ENCODE results near the gene PSMB5. TPM values are rescaled to one million over a fixed set of nuclear protein-coding genes. Genes with fewer than 3 reads are reported as not detected.

PSMB5 gene
- total and polyA plus RNA-seq, 4 donors = 74.0 to 152 (median 95.4) TPM

DNA sequence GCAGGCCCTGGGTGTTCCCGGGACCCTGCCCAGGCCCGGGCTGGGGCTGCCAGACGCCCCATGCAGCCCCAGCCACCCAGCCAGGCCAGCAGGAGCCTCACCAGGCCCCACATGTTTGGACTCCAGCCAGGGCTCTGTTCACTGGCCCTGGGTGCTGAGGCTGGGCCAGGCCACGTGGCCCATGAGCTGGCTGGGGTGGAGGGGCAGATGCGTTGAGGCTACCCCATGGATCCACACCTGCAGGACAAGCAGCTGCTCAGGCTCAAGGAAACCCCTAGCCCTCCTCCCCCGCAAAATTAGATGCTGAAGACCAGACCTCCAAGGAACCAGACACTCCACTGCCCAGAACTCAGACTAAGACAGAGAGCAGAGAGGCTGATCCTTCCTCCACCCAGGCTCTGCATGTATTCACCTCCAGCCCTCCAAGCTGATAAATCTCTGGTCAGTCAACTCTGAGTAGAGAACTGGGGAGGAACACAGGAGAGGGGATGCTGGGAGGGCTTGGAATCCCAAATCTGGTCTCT lies 21.0 kb upstream of the PSMB5 start:
- H3K4me3 ChIP-seq (ENCODE audit: low read depth in 1 of 3, low read length in 3 of 3) = no peak overlapping the region
- peaks cover 7 to 16% (median 9%) of the 10 kb centered on the region in 4 donors for H3K36me3 ChIP-seq (ENCODE audit: control insufficient read depth in 4 of 4, insufficient read depth in 3 of 4, low read depth in 1 of 4, low read length in 3 of 4)
- H3K9me3 ChIP-seq (ENCODE audit: control insufficient read depth in 4 of 4, low read length in 3 of 4) = no peaks in the 10 kb centered on the region
- peaks cover 4 to 15% (median 13%) of the 10 kb centered on the region in 4 donors for H3K4me1 ChIP-seq (ENCODE audit: control insufficient read depth in 4 of 4, insufficient read depth in 4 of 4, low read length in 3 of 4)
- no peak overlapping the region for H3K9ac ChIP-seq (ENCODE audit: low read depth in 1 of 2, low read length in 2 of 2)
- no peak overlapping the region for H3K27ac ChIP-seq (ENCODE audit: low read depth in 1 of 2, low read length in 2 of 2)
- no peak for DNase-seq (ENCODE audit: low spot score)
- WGBS = 80% methylated on average over 6 of the region's 6 CpGs
- H3K27me3 ChIP-seq (ENCODE audit: control insufficient read depth in 4 of 4, insufficient read depth in 4 of 4, low read length in 3 of 4) = no peaks in the 10 kb centered on the region
- TF ChIP-seq, protein P1, sequence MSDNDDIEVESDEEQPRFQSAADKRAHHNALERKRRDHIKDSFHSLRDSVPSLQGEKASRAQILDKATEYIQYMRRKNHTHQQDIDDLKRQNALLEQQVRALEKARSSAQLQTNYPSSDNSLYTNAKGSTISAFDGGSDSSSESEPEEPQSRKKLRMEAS (IDR thresholded peaks at IDR 0.05) = no peak
- no peak for TF ChIP-seq FOXA1 (IDR thresholded peaks at IDR 0.05)
- no peak for TF ChIP-seq RAD21 (IDR thresholded peaks at IDR 0.05)
- no peak for TF ChIP-seq SP1 (IDR thresholded peaks at IDR 0.05)
- TF ChIP-seq, protein P2, sequence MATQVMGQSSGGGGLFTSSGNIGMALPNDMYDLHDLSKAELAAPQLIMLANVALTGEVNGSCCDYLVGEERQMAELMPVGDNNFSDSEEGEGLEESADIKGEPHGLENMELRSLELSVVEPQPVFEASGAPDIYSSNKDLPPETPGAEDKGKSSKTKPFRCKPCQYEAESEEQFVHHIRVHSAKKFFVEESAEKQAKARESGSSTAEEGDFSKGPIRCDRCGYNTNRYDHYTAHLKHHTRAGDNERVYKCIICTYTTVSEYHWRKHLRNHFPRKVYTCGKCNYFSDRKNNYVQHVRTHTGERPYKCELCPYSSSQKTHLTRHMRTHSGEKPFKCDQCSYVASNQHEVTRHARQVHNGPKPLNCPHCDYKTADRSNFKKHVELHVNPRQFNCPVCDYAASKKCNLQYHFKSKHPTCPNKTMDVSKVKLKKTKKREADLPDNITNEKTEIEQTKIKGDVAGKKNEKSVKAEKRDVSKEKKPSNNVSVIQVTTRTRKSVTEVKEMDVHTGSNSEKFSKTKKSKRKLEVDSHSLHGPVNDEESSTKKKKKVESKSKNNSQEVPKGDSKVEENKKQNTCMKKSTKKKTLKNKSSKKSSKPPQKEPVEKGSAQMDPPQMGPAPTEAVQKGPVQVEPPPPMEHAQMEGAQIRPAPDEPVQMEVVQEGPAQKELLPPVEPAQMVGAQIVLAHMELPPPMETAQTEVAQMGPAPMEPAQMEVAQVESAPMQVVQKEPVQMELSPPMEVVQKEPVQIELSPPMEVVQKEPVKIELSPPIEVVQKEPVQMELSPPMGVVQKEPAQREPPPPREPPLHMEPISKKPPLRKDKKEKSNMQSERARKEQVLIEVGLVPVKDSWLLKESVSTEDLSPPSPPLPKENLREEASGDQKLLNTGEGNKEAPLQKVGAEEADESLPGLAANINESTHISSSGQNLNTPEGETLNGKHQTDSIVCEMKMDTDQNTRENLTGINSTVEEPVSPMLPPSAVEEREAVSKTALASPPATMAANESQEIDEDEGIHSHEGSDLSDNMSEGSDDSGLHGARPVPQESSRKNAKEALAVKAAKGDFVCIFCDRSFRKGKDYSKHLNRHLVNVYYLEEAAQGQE (IDR thresholded peaks at IDR 0.05) = no peak
- no peak for TF ChIP-seq HNF4A (conservative IDR thresholded peaks at IDR 0.05)
- TF ChIP-seq GABPA (IDR thresholded peaks at IDR 0.05 in 1 of 2, conservative IDR thresholded peaks at IDR 0.05 in 1 of 2) = no peak
- TF ChIP-seq HNF4G (IDR thresholded peaks at IDR 0.05) = no peak
- no peak for TF ChIP-seq YY1 (IDR thresholded peaks at IDR 0.05)
- no peak for TF ChIP-seq FOXA2 (IDR thresholded peaks at IDR 0.05)
- TF ChIP-seq JUND (IDR thresholded peaks at IDR 0.05) = no peak
- no peak for TF ChIP-seq NR2F2 (IDR thresholded peaks at IDR 0.05)
- TF ChIP-seq RXRA (IDR thresholded peaks at IDR 0.05) = no peak
- TF ChIP-seq, protein P3, sequence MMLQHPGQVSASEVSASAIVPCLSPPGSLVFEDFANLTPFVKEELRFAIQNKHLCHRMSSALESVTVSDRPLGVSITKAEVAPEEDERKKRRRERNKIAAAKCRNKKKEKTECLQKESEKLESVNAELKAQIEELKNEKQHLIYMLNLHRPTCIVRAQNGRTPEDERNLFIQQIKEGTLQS (IDR thresholded peaks at IDR 0.05) = no peak
- TF ChIP-seq, protein P4, sequence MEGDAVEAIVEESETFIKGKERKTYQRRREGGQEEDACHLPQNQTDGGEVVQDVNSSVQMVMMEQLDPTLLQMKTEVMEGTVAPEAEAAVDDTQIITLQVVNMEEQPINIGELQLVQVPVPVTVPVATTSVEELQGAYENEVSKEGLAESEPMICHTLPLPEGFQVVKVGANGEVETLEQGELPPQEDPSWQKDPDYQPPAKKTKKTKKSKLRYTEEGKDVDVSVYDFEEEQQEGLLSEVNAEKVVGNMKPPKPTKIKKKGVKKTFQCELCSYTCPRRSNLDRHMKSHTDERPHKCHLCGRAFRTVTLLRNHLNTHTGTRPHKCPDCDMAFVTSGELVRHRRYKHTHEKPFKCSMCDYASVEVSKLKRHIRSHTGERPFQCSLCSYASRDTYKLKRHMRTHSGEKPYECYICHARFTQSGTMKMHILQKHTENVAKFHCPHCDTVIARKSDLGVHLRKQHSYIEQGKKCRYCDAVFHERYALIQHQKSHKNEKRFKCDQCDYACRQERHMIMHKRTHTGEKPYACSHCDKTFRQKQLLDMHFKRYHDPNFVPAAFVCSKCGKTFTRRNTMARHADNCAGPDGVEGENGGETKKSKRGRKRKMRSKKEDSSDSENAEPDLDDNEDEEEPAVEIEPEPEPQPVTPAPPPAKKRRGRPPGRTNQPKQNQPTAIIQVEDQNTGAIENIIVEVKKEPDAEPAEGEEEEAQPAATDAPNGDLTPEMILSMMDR (IDR thresholded peaks at IDR 0.05; ENCODE audit: low read depth, low read length, missing input control) = no peak

DNA sequence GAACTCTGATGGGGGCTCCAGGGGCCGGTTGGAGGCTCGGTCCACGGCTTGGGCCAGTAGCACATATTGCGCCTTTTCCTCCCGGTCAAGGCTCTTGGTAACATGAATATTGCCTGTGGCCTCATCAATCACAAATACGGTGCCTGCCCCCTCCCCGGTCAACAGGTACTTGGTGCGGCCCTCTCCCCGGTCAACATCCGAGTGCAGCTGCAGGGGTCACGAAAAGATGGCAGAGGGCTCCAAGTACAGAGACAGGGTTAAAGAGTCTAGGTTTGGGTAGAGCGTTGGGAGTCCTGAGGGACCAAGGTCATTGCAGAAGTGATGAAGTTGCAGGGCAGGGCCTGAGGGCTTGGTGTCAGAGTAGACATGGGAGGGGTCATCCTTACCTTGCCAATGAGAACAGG lies 20.4 kb upstream of the PSMB5 start:
- peaks cover 4 to 15% (median 13%) of the 10 kb centered on the region in 4 donors for H3K4me1 ChIP-seq (ENCODE audit: control insufficient read depth in 4 of 4, insufficient read depth in 4 of 4, low read length in 3 of 4)
- TF ChIP-seq RAD21 (IDR thresholded peaks at IDR 0.05) = no peak
- no peak for TF ChIP-seq HNF4G (IDR thresholded peaks at IDR 0.05)
- TF ChIP-seq HNF4A (conservative IDR thresholded peaks at IDR 0.05) = no peak
- TF ChIP-seq, protein P2 (IDR thresholded peaks at IDR 0.05) = no peak
- no peak for TF ChIP-seq SP1 (IDR thresholded peaks at IDR 0.05)
- no peak for TF ChIP-seq FOXA1 (IDR thresholded peaks at IDR 0.05)
- no peak for TF ChIP-seq YY1 (IDR thresholded peaks at IDR 0.05)
- TF ChIP-seq RXRA (IDR thresholded peaks at IDR 0.05) = no peak
- TF ChIP-seq, protein P3 (IDR thresholded peaks at IDR 0.05) = no peak
- TF ChIP-seq, protein P5, sequence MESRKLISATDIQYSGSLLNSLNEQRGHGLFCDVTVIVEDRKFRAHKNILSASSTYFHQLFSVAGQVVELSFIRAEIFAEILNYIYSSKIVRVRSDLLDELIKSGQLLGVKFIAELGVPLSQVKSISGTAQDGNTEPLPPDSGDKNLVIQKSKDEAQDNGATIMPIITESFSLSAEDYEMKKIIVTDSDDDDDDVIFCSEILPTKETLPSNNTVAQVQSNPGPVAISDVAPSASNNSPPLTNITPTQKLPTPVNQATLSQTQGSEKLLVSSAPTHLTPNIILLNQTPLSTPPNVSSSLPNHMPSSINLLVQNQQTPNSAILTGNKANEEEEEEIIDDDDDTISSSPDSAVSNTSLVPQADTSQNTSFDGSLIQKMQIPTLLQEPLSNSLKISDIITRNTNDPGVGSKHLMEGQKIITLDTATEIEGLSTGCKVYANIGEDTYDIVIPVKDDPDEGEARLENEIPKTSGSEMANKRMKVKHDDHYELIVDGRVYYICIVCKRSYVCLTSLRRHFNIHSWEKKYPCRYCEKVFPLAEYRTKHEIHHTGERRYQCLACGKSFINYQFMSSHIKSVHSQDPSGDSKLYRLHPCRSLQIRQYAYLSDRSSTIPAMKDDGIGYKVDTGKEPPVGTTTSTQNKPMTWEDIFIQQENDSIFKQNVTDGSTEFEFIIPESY (IDR thresholded peaks at IDR 0.05) = no peak
- TF ChIP-seq, protein P4 (IDR thresholded peaks at IDR 0.05; ENCODE audit: low read depth, low read length, missing input control) = no peak

More for the DNA sequence above, 20.4 kb upstream of the PSMB5 start:
- no peak overlapping the region for H3K27ac ChIP-seq (ENCODE audit: low read depth in 1 of 2, low read length in 2 of 2)
- H3K36me3 ChIP-seq (ENCODE audit: control insufficient read depth in 4 of 4, insufficient read depth in 3 of 4, low read depth in 1 of 4, low read length in 3 of 4) = peaks cover 3 to 11% (median 7%) of the 10 kb centered on the region in 4 donors
- no peak overlapping the region for H3K4me3 ChIP-seq (ENCODE audit: low read depth in 1 of 3, low read length in 3 of 3)
- H3K9ac ChIP-seq (ENCODE audit: low read depth in 1 of 2, low read length in 2 of 2) = no peak overlapping the region
- H3K9me3 ChIP-seq (ENCODE audit: control insufficient read depth in 4 of 4, low read length in 3 of 4) = no peaks in the 10 kb centered on the region
- no peak for DNase-seq (ENCODE audit: low spot score)
- WGBS = 97% methylated on average over 12 of the region's 12 CpGs
- H3K27me3 ChIP-seq (ENCODE audit: control insufficient read depth in 4 of 4, insufficient read depth in 4 of 4, low read length in 3 of 4) = no peaks in the 10 kb centered on the region
